Naive thymus-derived CD4-positive, alpha-beta T cell (primary cell): ENCODE results near the gene ROBO4. TPM values are rescaled to one million over a fixed set of nuclear protein-coding genes. Genes with fewer than 3 reads are reported as not detected.
A peak's percentile ranks its signal among the peaks of the same experiment; 100 is the strongest.

Experiments
- ATAC-seq: fragments of 150-1000 bp; cut with Tn5 transposase; 2 replicates; pipeline ENCODE4 v1.10.0; 2021; ENCODE audit warnings: mild to moderate bottlenecking, moderate library complexity
- CTCF ChIA-PET: fragments of 350-600 bp; sonication (Branson Sonifier 250); formaldehyde crosslinking; loops from one replicate; lab custom pipeline; 2021; ENCODE audit warnings: antibody characterized with exemption; lab: Charles Lee
- POLR2A ChIA-PET: fragments of 350-600 bp; sonication (Branson Sonifier 250); formaldehyde crosslinking; loops from one replicate; lab custom pipeline; 2021; ENCODE audit warnings: antibody characterized with exemption, inconsistent platforms; lab: Charles Lee
- DNase-seq, 9 donors: peaks; one replicate each; pipeline versions ENCODE4 v3.0.0 to v3.0.0-alpha.2; 2020 to 2022; ENCODE audit warnings: mixed read lengths in 1 of 9
- H3K27ac ChIP-seq: one replicate; pipeline ENCODE4 v1.7.0; 2013; ENCODE audit warnings: mild to moderate bottlenecking, low read depth, low read length, moderate library complexity
- H3K27me3 ChIP-seq, 2 donors: one replicate each; pipeline ENCODE4 v1.7.0; 2013; ENCODE audit warnings: low read length in 2 of 2, mild to moderate bottlenecking in 2 of 2, moderate library complexity in 2 of 2; ENCODE audit not compliant: control insufficient read depth in 2 of 2, insufficient read depth in 2 of 2
- H3K36me3 ChIP-seq, 3 experiments: 1 replicate in 2 of 3; 2 replicates in 1 of 3; pipeline ENCODE4 v1.7.0; 2013; ENCODE audit warnings: low read length in 3 of 3, mild to moderate bottlenecking in 3 of 3, moderate library complexity in 1 of 3; ENCODE audit not compliant: insufficient read depth in 3 of 3, control insufficient read depth in 2 of 3
- H3K4me1 ChIP-seq, 2 donors: one replicate each; pipeline ENCODE4 v1.7.0; 2013; ENCODE audit warnings: low read length in 2 of 2, mild to moderate bottlenecking in 2 of 2, moderate library complexity in 1 of 2; ENCODE audit not compliant: control insufficient read depth in 2 of 2, insufficient read depth in 2 of 2
- H3K4me3 ChIP-seq: 2 replicates; pipeline ENCODE4 v1.7.0; 2013; ENCODE audit warnings: mild to moderate bottlenecking, low read length
- H3K9me3 ChIP-seq, 3 experiments: 1 replicate in 2 of 3; 2 replicates in 1 of 3; pipeline ENCODE4 v1.7.0; 2013; ENCODE audit warnings: low read length in 3 of 3; ENCODE audit not compliant: control insufficient read depth in 2 of 3
- H3K27ac Mint-ChIP-seq, 9 donors: one replicate each; pipeline ENCODE4 v1.8.0; 2020 to 2022; ENCODE audit warnings: mixed read lengths in 9 of 9, mild to moderate bottlenecking in 8 of 9, moderate library complexity in 5 of 9, inconsistent platforms in 2 of 9
- H3K27me3 Mint-ChIP-seq, 5 donors: one replicate each; pipeline ENCODE4 v1.8.0; 2021 to 2022; ENCODE audit warnings: mixed read lengths in 5 of 5, mild to moderate bottlenecking in 1 of 5
- H3K36me3 Mint-ChIP-seq, 5 donors: one replicate each; pipeline ENCODE4 v1.8.0; 2020 to 2022; ENCODE audit warnings: mixed read lengths in 5 of 5, mild to moderate bottlenecking in 3 of 5, inconsistent platforms in 1 of 5
- H3K4me1 Mint-ChIP-seq, 7 donors: one replicate each; pipeline ENCODE4 v1.8.0; 2020 to 2022; ENCODE audit warnings: mixed read lengths in 7 of 7, mild to moderate bottlenecking in 3 of 7, inconsistent platforms in 1 of 7
- H3K4me3 Mint-ChIP-seq, 10 donors: one replicate each; pipeline ENCODE4 v1.8.0; 2020 to 2022; ENCODE audit warnings: mild to moderate bottlenecking in 10 of 10, mixed read lengths in 10 of 10, moderate library complexity in 6 of 10, inconsistent platforms in 2 of 10
- H3K9me3 Mint-ChIP-seq, 11 donors: one replicate each; pipeline ENCODE4 v1.8.0; 2020 to 2022; ENCODE audit warnings: mixed read lengths in 11 of 11, mild to moderate bottlenecking in 4 of 11, inconsistent platforms in 1 of 11, moderate library complexity in 1 of 11
- intact Hi-C, 2 donors: fragments of 100-400 bp; cut with micrococcal nuclease; formaldehyde crosslinking; loops; one replicate each; pipeline ENCODE4 v1.15.1; 2023
- polyA plus RNA-seq, 2 donors: library from polyadenylated mRNA; unstranded; fragments of 300-500 nt; fragmentation: Illumina TruSeq; gene quantifications; one replicate each; pipeline ENCODE4 v1.2.3, GENCODE V29; 2021
- total RNA-seq, 6 experiments: library from RNA in 5 of 6; stranded (reverse) in 5 of 6; gene quantifications; 1 replicate in 5 of 6; 2 replicates in 1 of 6; pipeline ENCODE4 v1.2.3 and lab custom pipeline; 2021 to 2026

Gene ROBO4
- total and polyA plus RNA-seq, 7 experiments from 2014 or later = 0.04 to 0.29 (median 0.19) TPM; not detected in 4

- Mint-ChIP-seq H3K4me3 (peak overlapping the region in 2 of 10 donors; percentile 35 to 38), H3K27me3 (no peaks in the 10 kb centered on the region), H3K36me3 (peaks cover 0 to 4% (median 0%) of the 10 kb centered on the region in 5 donors), H3K4me1 (peaks cover 4 to 36% (median 25%) of the 10 kb centered on the region in 7 donors), H3K27ac (peak overlapping the region in 8 of 9 donors; percentile 3 to 95 (median 78)), H3K9me3 (peaks cover 0 to under 1% (median 0%) of the 10 kb centered on the region in 11 donors)
- H3K4me1 ChIP-seq = peaks cover 6 to 20% of the 10 kb centered on the region in 2 donors
- H3K9me3 ChIP-seq = no peaks in the 10 kb centered on the region
- no peak overlapping the region for H3K4me3 ChIP-seq
- intact Hi-C loops = loop anchor here in 1 of 2 donors (1.0 kb wide), 1 partner anchor 12 kb away; the partner anchor contains the start of gene CCDC15
- H3K27ac ChIP-seq = no peak overlapping the region
- ChIA-PET CTCF (interaction anchor here (1.0 to 1.6 kb wide), 2 partner anchors 11 to 105 kb away, joined by 3 read pairs; partner anchors contain the start of gene CCDC15), POLR2A (interaction anchor here (1.0 to 2.5 kb wide), 6 partner anchors 8 to 66 kb away, joined by 3 to 15 read pairs (median 4); partner anchors contain the start of gene CCDC15)
- H3K27me3 ChIP-seq = no peaks in the 10 kb centered on the region
- DNase-seq = no peak
- no peak for ATAC-seq
- H3K36me3 ChIP-seq = no peaks in the 10 kb centered on the region
Measured at GRCh38 chr11:124942466-124943253, 45.0 kb upstream of the ROBO4 start.

- no peaks in the 10 kb centered on the region for H3K9me3 ChIP-seq
- Mint-ChIP-seq H3K36me3 (peaks cover 0 to 4% (median 0%) of the 10 kb centered on the region in 5 donors), H3K4me3 (peak overlapping the region in 1 of 10 donors; percentile 2), H3K4me1 (peaks cover 4 to 36% (median 25%) of the 10 kb centered on the region in 7 donors), H3K27me3 (peaks cover 0 to 4% (median 0%) of the 10 kb centered on the region in 5 donors), H3K9me3 (no peaks in the 10 kb centered on the region), H3K27ac (peak overlapping the region in 1 of 9 donors; percentile 25)
- H3K27ac ChIP-seq = no peak overlapping the region
- ATAC-seq (no peak), DNase-seq (no peak)
- H3K4me3 ChIP-seq = no peak overlapping the region
- intact Hi-C loops = no loop called here
- peaks cover 6 to 20% of the 10 kb centered on the region in 2 donors for H3K4me1 ChIP-seq
- H3K36me3 ChIP-seq = no peaks in the 10 kb centered on the region
- no peaks in the 10 kb centered on the region for H3K27me3 ChIP-seq
- ChIA-PET POLR2A (interaction anchor here (1.3 to 1.5 kb wide), 2 partner anchors 9 to 17 kb away, joined by 3 to 5 read pairs; no protein-coding TSS in a partner anchor), CTCF (interaction anchor here (1.2 to 1.6 kb wide), 2 partner anchors 12 to 199 kb away, joined by 3 to 4 read pairs; partner anchors contain the start of gene CCDC15)
Measured at GRCh38 chr11:124941703-124942102, 44.0 kb upstream of the ROBO4 start.

GRCh38 chr11:124938970-124939369, 41.3 kb upstream of the ROBO4 start:
- peaks cover 4 to 25% (median 17%) of the 10 kb centered on the region in 7 donors for H3K4me1 Mint-ChIP-seq
- H3K9me3 ChIP-seq = no peaks in the 10 kb centered on the region
- intact Hi-C loops = no loop called here
- no peaks in the 10 kb centered on the region for H3K36me3 ChIP-seq
- peaks cover 6 to 16% of the 10 kb centered on the region in 2 donors for H3K4me1 ChIP-seq
- ATAC-seq (no peak), DNase-seq (no peak)
- H3K27me3 ChIP-seq = no peaks in the 10 kb centered on the region
- H3K36me3 Mint-ChIP-seq = no peaks in the 10 kb centered on the region
- no peak overlapping the region for H3K4me3 Mint-ChIP-seq
- no peak overlapping the region for H3K4me3 ChIP-seq
- no peaks in the 10 kb centered on the region for H3K9me3 Mint-ChIP-seq
- no peak overlapping the region for H3K27ac ChIP-seq
- H3K27me3 Mint-ChIP-seq = peaks cover 0 to 13% (median 0%) of the 10 kb centered on the region in 5 donors
- ChIA-PET POLR2A (interaction anchor here (0.6 to 1.5 kb wide), 2 partner anchors 12 to 15 kb away, joined by 3 to 4 read pairs; partner anchors contain the start of gene CCDC15), CTCF (interaction anchor here (0.5 to 0.7 kb wide), 2 partner anchors 11 to 316 kb away, joined by 3 read pairs; partner anchors contain the start of gene TBRG1)
- no peak overlapping the region for H3K27ac Mint-ChIP-seq

DNA sequence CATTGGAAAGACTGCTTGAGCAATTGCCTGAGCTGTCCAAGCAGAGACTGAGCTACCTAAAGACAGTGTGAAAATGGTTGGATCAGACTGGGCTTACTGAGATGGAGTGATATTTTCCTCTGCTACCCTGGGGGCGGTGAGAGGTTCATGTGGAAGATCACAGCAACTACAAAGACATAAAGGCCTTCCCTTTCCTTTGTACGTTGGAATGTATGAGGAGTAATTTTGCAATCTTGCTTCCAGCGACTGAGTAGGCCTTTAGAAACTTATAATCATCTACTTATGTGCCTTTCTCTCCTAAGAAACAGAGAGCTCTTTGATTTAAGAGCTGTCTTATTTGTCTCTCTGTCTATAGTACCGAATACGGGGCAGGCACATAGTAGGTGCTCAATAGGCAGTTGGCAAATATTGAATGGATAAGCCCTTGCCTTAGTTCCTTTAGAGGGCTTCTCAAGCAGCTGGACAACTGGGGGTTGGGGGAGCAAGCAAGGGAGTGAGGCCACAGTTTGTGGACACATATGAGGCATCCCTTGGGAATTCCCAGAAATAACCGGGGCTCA, 40.6 kb upstream of the ROBO4 start:
- no peak overlapping the region for H3K4me3 Mint-ChIP-seq
- H3K36me3 ChIP-seq = no peaks in the 10 kb centered on the region
- H3K9me3 Mint-ChIP-seq = no peaks in the 10 kb centered on the region
- no peaks in the 10 kb centered on the region for H3K27me3 ChIP-seq
- ChIA-PET POLR2A (interaction anchor here (1.5 kb wide), 1 partner anchor 15 kb away, joined by 4 read pairs; the partner anchor contains the start of gene CCDC15), CTCF (interaction anchor here (0.5 to 0.7 kb wide), 2 partner anchors 14 to 316 kb away, joined by 3 read pairs; partner anchors contain the start of gene TBRG1)
- no peak for DNase-seq
- intact Hi-C loops = no loop called here
- no peak overlapping the region for H3K27ac Mint-ChIP-seq
- no peak overlapping the region for H3K27ac ChIP-seq
- H3K4me1 ChIP-seq = peaks cover 2 to 9% of the 10 kb centered on the region in 2 donors
- ATAC-seq = no peak
- H3K36me3 Mint-ChIP-seq = no peaks in the 10 kb centered on the region
- no peaks in the 10 kb centered on the region for H3K9me3 ChIP-seq
- H3K4me3 ChIP-seq = no peak overlapping the region
- H3K27me3 Mint-ChIP-seq = peaks cover 0 to 13% (median 0%) of the 10 kb centered on the region in 5 donors
- H3K4me1 Mint-ChIP-seq = peaks cover 0 to 18% (median 10%) of the 10 kb centered on the region in 7 donors

DNA sequence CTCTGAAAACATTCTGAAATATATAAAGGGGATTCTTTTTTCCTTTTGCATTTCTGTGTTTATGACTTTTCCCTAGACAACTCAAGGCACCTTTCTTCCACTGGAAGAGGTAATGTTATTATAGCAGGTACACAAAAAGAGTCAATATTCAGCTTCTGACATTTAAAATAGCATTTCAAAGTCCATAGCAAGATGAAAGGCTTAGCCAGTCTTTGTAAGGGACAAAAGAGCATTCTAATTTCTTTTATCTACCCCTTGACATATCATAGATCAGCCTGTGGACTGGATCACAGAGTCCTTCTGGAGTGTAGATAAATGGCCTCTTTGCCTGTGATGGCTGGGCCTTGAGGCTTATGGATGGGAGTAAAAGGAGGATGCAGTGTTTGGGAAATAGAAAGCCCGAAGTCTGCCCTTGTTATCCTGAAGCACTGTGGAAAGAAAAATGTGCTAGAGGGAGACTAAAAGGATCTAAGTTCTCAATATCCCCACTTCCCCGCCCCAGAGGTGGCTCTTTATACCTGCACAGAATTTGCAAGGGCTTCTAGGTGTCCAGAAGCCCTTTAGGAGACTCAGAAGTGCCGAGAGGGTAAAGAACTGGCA, 39.8 kb upstream of the ROBO4 start:
- no peaks in the 10 kb centered on the region for H3K9me3 ChIP-seq
- no peak for DNase-seq
- H3K4me1 ChIP-seq = peaks cover 0 to under 1% of the 10 kb centered on the region in 2 donors
- POLR2A ChIA-PET = interaction anchor here (1.5 kb wide), 1 partner anchor 16 kb away, joined by 4 read pairs; the partner anchor contains the start of gene CCDC15
- Mint-ChIP-seq H3K27me3 (peaks cover 0 to 13% (median 0%) of the 10 kb centered on the region in 5 donors), H3K27ac (no peak overlapping the region), H3K4me1 (peaks cover 0 to 11% (median 2%) of the 10 kb centered on the region in 7 donors), H3K4me3 (no peak overlapping the region), H3K36me3 (no peaks in the 10 kb centered on the region), H3K9me3 (no peaks in the 10 kb centered on the region)
- no peak overlapping the region for H3K4me3 ChIP-seq
- H3K36me3 ChIP-seq = no peaks in the 10 kb centered on the region
- intact Hi-C loops = no loop called here
- ATAC-seq = no peak
- CTCF ChIA-PET = no interaction called here
- H3K27ac ChIP-seq = no peak overlapping the region
- H3K27me3 ChIP-seq = no peaks in the 10 kb centered on the region
